ENCODE measurements around the gene LINC00632.

The LINC00632 gene

GRCh38 chrX:140765043-140765784 is 55.7 kb downstream of the LINC00632 start:
- peak; percentile 63 for DNase-seq

- peak; percentile 69 for DNase-seq
Measured at GRCh38 chrX:140766024-140766611, 56.6 kb downstream of the LINC00632 start.

GRCh38 chrX:140767646-140768045 is 58.1 kb downstream of the LINC00632 start:
- DNase-seq = no peak

GRCh38 chrX:140775211-140775610 is 65.7 kb downstream of the LINC00632 start:
- DNase-seq = no peak

GRCh38 chrX:140776320-140776719 is 66.8 kb downstream of the LINC00632 start:
- DNase-seq = no peak

- DNase-seq = no peak
Measured at GRCh38 chrX:140794642-140795041, 85.1 kb downstream of the LINC00632 start.

GRCh38 chrX:140799216-140799615 is 89.7 kb downstream of the LINC00632 start:
- DNase-seq = no peak

- DNase-seq = no peak
Measured at GRCh38 chrX:140804292-140804691, 94.7 kb downstream of the LINC00632 start.

- no peak for DNase-seq
Measured at GRCh38 chrX:140815868-140816267, 106.3 kb downstream of the LINC00632 start.

GRCh38 chrX:140817943-140818342 is 108.4 kb downstream of the LINC00632 start:
- peak; percentile 5 for DNase-seq

- DNase-seq = no peak
Measured at GRCh38 chrX:140821280-140821679, 111.7 kb downstream of the LINC00632 start.

GRCh38 chrX:140822184-140822583 is 112.6 kb downstream of the LINC00632 start:
- DNase-seq = no peak

GRCh38 chrX:140822861-140823260 is 113.3 kb downstream of the LINC00632 start:
- no peak for DNase-seq

GRCh38 chrX:140836874-140837273 is 127.3 kb downstream of the LINC00632 start:
- DNase-seq = no peak

All from retina (tissue), 1 donor.